Measurements from ENCODE around the gene MANSC4. TPM values are rescaled to one million over a fixed set of nuclear protein-coding genes. Genes with fewer than 3 reads are reported as not detected.

MANSC4 gene
- 1 to 10 TPM in 1 of 4 donors, under 1 TPM in 1, not detected in 2; 0.78 to 1.5 TPM for total RNA-seq

DNA sequence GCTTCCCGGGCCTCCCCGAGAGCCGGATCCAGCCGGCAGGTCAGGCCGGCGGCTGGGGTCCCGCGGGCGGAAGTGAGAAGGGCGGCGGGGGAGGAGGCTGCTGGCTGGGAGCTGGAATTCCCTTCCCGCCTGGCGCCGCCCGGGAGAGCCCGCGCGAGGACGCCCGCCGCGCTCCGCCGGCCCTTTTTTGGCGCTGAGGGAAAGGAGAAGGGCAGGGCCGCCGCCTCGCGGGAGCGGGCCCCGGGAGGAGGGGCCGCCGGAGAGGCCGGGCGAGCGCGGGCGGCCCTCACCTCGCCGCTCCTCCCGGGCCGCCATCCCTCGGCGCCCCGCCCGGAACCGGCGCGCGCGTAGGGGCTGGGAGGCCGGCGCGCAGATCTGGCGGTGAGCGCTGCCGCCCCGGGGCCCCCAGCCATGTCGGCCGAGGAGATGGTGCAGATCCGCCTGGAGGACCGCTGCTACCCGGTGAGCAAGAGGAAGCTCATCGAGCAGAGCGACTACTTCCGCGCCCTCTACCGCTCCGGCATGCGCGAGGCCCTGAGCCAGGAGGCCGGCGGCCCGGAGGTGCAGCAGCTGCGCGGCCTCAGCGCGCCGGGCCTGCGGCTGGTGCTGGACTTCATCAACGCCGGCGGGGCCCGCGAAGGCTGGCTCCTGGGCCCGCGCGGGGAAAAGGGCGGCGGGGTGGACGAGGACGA lies at the start of gene MANSC4, which contains the start of gene KLHL42:
MANSC4 (minus strand) TSS at position 317 of the 692 bp plus-strand sequence. CDS start 8,960 bp downstream, outside the sequence.
KLHL42 (plus strand) TSS at position 314 of the 692 bp plus-strand sequence; CDS start at position 412, 98 bp downstream.
- peak; percentile 33 to 38 for DNase-seq (ENCODE audit: low spot score in 2 of 2)
- H3K4me3 ChIP-seq = peak within 1 kb of the TSS; percentile 56 to 90 (median 76)
- H3K4me1 ChIP-seq = peaks cover 0 to 46% (median 10%) of the 10 kb centered on the region in 4 donors
- H3K36me3 ChIP-seq = peaks cover 0 to 5% (median 0%) of the 10 kb centered on the region in 3 donors
- H3K27me3 ChIP-seq = no peaks in the 10 kb centered on the region
- whole genome bisulfite sequencing, 2 donors = 0 to 1% methylated on average over 28 to 51 of the region's 92 CpGs
- TF ChIP-seq EP300 (IDR thresholded peaks at IDR 0.05) = peak in 1 of 2 donors; percentile 51
- TF ChIP-seq, protein P1, sequence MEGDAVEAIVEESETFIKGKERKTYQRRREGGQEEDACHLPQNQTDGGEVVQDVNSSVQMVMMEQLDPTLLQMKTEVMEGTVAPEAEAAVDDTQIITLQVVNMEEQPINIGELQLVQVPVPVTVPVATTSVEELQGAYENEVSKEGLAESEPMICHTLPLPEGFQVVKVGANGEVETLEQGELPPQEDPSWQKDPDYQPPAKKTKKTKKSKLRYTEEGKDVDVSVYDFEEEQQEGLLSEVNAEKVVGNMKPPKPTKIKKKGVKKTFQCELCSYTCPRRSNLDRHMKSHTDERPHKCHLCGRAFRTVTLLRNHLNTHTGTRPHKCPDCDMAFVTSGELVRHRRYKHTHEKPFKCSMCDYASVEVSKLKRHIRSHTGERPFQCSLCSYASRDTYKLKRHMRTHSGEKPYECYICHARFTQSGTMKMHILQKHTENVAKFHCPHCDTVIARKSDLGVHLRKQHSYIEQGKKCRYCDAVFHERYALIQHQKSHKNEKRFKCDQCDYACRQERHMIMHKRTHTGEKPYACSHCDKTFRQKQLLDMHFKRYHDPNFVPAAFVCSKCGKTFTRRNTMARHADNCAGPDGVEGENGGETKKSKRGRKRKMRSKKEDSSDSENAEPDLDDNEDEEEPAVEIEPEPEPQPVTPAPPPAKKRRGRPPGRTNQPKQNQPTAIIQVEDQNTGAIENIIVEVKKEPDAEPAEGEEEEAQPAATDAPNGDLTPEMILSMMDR (IDR thresholded peaks at IDR 0.05) = peak in 3 of 5 experiments; percentile 9 to 29 (median 26)
- peak in 1 of 2 donors; percentile 57 for TF ChIP-seq POLR2A (IDR thresholded peaks at IDR 0.05)
- peak within 1 kb of the TSS; percentile 80 to 96 (median 89) for H3K27ac ChIP-seq
- no peaks in the 10 kb centered on the region for H3K9me3 ChIP-seq

DNA sequence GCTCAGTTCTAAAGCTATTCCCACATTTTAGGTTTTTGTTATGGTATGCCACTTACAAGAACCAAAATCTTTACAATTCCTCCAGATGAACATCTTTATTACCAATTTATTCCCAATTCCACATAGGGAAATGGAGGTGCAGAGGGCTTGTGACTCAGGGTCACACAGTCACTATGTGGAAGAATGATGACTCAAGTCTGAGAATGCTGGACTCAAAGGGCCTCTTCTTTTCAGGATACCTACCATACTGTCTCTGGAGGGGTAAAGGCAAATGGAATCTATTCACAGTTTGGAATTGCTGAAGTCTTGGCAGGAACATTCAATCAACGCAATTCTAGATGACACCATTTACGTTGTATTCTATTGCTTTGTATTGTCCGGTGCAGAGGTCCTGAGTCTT lies 48.2 kb upstream of the MANSC4 start:
- DNase-seq (ENCODE audit: low spot score in 2 of 2) = no peak
- Histone ChIP-seq H3K27ac (no peak overlapping the region), H3K4me1 (no peaks in the 10 kb centered on the region), H3K36me3 (no peaks in the 10 kb centered on the region), H3K4me3 (no peak overlapping the region), H3K9me3 (no peaks in the 10 kb centered on the region), H3K27me3 (no peaks in the 10 kb centered on the region)
- WGBS, 2 donors = 66 to 72% methylated on average over 3 of the region's 3 CpGs
- TF ChIP-seq EP300 (IDR thresholded peaks at IDR 0.05) (no peak), POLR2A (IDR thresholded peaks at IDR 0.05) (no peak)
- TF ChIP-seq, protein P1 (IDR thresholded peaks at IDR 0.05) = no peak

DNA sequence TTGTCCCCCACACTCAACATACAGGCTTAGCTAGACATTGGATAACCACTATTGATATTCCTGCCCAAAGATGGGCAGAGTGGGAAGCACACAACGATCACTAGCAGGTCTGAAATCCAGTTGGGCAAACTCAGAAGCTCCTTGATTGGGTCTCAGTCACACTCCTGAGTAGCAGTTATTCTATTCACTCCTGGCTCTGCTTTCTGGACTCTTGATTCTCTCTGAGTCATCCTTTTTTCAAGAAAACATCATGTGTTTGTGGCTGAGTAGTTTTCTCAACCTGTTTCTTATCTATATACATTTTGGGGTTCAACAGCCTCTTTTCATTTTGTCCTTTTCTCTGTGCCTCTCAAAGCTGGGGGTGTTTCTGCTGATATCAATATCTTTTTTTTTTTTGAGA lies 46.0 kb upstream of the MANSC4 start:
- 81 to 86% methylated on average over 1 of the region's 1 CpG for WGBS, 2 donors
- H3K27me3 ChIP-seq = no peaks in the 10 kb centered on the region
- H3K4me1 ChIP-seq = peaks cover 0 to 7% (median 3%) of the 10 kb centered on the region in 4 donors
- H3K27ac ChIP-seq = no peak overlapping the region
- no peak overlapping the region for H3K4me3 ChIP-seq
- TF ChIP-seq EP300 (IDR thresholded peaks at IDR 0.05) = no peak
- TF ChIP-seq, protein P1 (IDR thresholded peaks at IDR 0.05) = no peak
- TF ChIP-seq POLR2A (IDR thresholded peaks at IDR 0.05) = no peak
- DNase-seq (ENCODE audit: low spot score in 2 of 2) = no peak
- H3K9me3 ChIP-seq = no peaks in the 10 kb centered on the region
- H3K36me3 ChIP-seq = no peaks in the 10 kb centered on the region

DNA sequence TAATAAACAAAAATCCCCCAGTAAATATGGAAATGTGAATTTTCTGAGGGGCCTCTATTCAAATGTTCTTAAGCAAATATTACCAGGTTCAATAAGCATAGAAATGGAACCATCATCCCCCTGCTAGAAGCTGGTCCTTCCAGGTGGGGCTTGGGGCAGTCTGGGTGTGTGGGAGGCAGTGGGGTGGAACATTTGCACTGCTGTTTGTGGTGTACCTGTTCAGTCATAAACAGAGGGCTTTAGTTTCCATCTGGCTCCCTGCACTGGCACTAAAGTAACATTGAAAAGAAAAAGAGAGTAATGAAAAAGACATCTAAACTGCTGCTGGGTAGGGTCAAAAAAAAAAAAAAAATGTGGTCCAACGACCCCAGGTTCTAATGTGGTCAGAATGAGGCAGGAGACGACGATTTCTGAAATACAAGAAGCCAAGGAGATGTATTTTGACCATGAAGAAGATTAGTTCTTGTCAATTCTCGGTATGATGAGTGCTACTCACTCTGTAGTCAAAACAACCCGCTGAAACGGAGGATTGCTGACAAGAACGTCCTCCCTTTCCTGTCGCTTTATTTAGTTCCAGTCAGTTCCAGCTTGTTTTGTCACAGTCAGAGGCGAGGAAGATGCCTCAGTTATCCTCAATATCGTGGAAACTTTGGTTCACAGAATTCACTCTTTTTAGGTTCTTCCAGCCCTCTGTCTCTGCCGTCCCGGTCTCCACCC lies 44.2 kb upstream of the MANSC4 start:
- H3K9me3 ChIP-seq = no peaks in the 10 kb centered on the region
- WGBS, 2 donors = 69 to 71% methylated on average over 12 of the region's 12 CpGs

More for the DNA sequence above, 44.2 kb upstream of the MANSC4 start:
- H3K36me3 ChIP-seq = no peaks in the 10 kb centered on the region
- no peaks in the 10 kb centered on the region for H3K27me3 ChIP-seq
- no peak for TF ChIP-seq EP300 (IDR thresholded peaks at IDR 0.05)
- TF ChIP-seq, protein P1 (IDR thresholded peaks at IDR 0.05) = no peak
- TF ChIP-seq POLR2A (IDR thresholded peaks at IDR 0.05) = no peak
- peaks cover 0 to 10% (median 3%) of the 10 kb centered on the region in 4 donors for H3K4me1 ChIP-seq
- H3K27ac ChIP-seq = no peak overlapping the region
- no peak for DNase-seq (ENCODE audit: low spot score in 2 of 2)
- no peak overlapping the region for H3K4me3 ChIP-seq
